ENCODE measurements around the gene SMARCAL1. TPM values are rescaled to one million over a fixed set of nuclear protein-coding genes. Genes with fewer than 3 reads are reported as not detected.

The SMARCAL1 gene
- total and polyA plus RNA-seq, 2 of the 4 experiments (the other 2 are of a cell fraction), result 13.6 to 21.0 TPM

- H2BK15ac ChIP-seq (ENCODE audit: low read depth, low read length), result no peak overlapping the region
- CTCF ChIA-PET, result no interaction called here
- H3K9me3 ChIP-seq (ENCODE audit: control insufficient read depth, insufficient read depth, low read length), result peaks cover 3% of the 10 kb centered on the region; the same call in 1 of the 2 replicates
- no peak overlapping the region for H3K23ac ChIP-seq (ENCODE audit: low read depth, low read length)
- WGBS, 2 experiments (ENCODE audit: extremely low coverage in 2 of 2, insufficient read length in 1 of 2), result 97% methylated on average over 12 of the region's 14 CpGs; no CpG with 5 or more reads in 1 of the 2 experiments
- BruUV-seq (replicated peaks), result no TSS peak
- no peak for ATAC-seq (ENCODE audit: low read depth)
- H3K4me3 ChIP-seq (ENCODE audit: insufficient read depth, low read depth, low read length), result no peak overlapping the region
- no peak overlapping the region for H3K18ac ChIP-seq (ENCODE audit: low read depth, low read length)
- H3K27me3 ChIP-seq (ENCODE audit: control insufficient read depth, insufficient read depth, low read length), result no peaks in the 10 kb centered on the region
- H4K91ac ChIP-seq (ENCODE audit: insufficient read depth, low read depth, low read length), result no peak overlapping the region
- peaks cover 3% of the 10 kb centered on the region; the same call in 1 of the 2 replicates for H4K20me1 ChIP-seq (ENCODE audit: insufficient read depth, low read length)
- H3K79me1 ChIP-seq (ENCODE audit: low read depth in 1 of 2, low read length in 2 of 2), result peaks cover 0 to 15% of the 10 kb centered on the region in 2 experiments; a peak in 1 of 4 replicates
- TF ChIP-seq SMC3 (IDR thresholded peaks at IDR 0.05; ENCODE audit: low read depth, low read length), result no peak
- TF ChIP-seq ELK1 (IDR thresholded peaks at IDR 0.05; ENCODE audit: borderline replicate concordance, low read depth, low read length), result no peak
- no peak for TF ChIP-seq MXI1 (IDR thresholded peaks at IDR 0.05; ENCODE audit: borderline replicate concordance, low read depth, low read length)
- no peak for TF ChIP-seq CTCF (conservative IDR thresholded peaks at IDR 0.05; ENCODE audit: low read depth, low read length)
- no peak for TF ChIP-seq MAFK (IDR thresholded peaks at IDR 0.05; ENCODE audit: low read depth, low read length)
- TF ChIP-seq RFX5 (IDR thresholded peaks at IDR 0.05; ENCODE audit: low read depth, low read length), result no peak
- TF ChIP-seq MAZ (IDR thresholded peaks at IDR 0.05; ENCODE audit: borderline replicate concordance, low read depth, low read length), result no peak
- TF ChIP-seq NFE2L2 (IDR thresholded peaks at IDR 0.05; ENCODE audit: low read depth, low read length), result no peak
- no peak for TF ChIP-seq USF2 (IDR thresholded peaks at IDR 0.05; ENCODE audit: low read depth, low read length)
- TF ChIP-seq FOS (IDR thresholded peaks at IDR 0.05; ENCODE audit: low read depth, low read length), result no peak
- TF ChIP-seq POLR2A (IDR thresholded peaks at IDR 0.05; ENCODE audit: low read depth, low read length), result no peak
- H4K8ac ChIP-seq (ENCODE audit: low read depth in 2 of 2, low read length in 2 of 2), result no peak overlapping the region
- H3K9me1 ChIP-seq (ENCODE audit: insufficient read depth, low read length), result peaks cover 24% of the 10 kb centered on the region
- dilution Hi-C loops (cut with HindIII; ENCODE audit: low sequenced_read_pairs, unreplicated experiment) (no loop called here), intact Hi-C loops (cut with micrococcal nuclease) (no loop called here), in situ Hi-C loops (cut with MboI; ENCODE audit: low sequenced_read_pairs) (no loop called here)
- H3K56ac ChIP-seq (ENCODE audit: extremely low read depth, insufficient read depth, low read length), result no peak overlapping the region
- no peak overlapping the region for H2BK120ac ChIP-seq (ENCODE audit: low read depth, low read length)
- no peak overlapping the region for H2AK5ac ChIP-seq (ENCODE audit: low read depth, low read length)
- H3K4ac ChIP-seq (ENCODE audit: low read depth, low read length), result no peak overlapping the region; the same call in 1 of the 2 replicates
- H2BK20ac ChIP-seq (ENCODE audit: low read depth, low read length), result no peak overlapping the region
- peaks cover 8% of the 10 kb centered on the region for H3K4me1 ChIP-seq (ENCODE audit: control insufficient read depth, insufficient read depth, low read length)
- no peak overlapping the region for H2AK9ac ChIP-seq (replicated peaks; ENCODE audit: low read depth, low read length, poor library complexity)
- peaks cover 47% of the 10 kb centered on the region for H3K36me3 ChIP-seq (ENCODE audit: control insufficient read depth, insufficient read depth, low read length)
- POLR2A ChIA-PET (ENCODE audit: unreplicated experiment), result no interaction called here
- H2AFZ ChIP-seq (replicated peaks; ENCODE audit: low read length, poor library complexity), result no peak overlapping the region
- DNase-seq, result no peak
- H2BK5ac ChIP-seq (ENCODE audit: low read depth, low read length, poor library complexity, severe bottlenecking), result no peak overlapping the region
- no peak overlapping the region for H4K5ac ChIP-seq (ENCODE audit: low read depth, low read length)
- no peak overlapping the region for H3K27ac ChIP-seq (ENCODE audit: insufficient read depth, low read length)
- H3K4me2 ChIP-seq (ENCODE audit: low read depth, low read length), result no peak overlapping the region
- H3K14ac ChIP-seq (replicated peaks; ENCODE audit: low read depth, low read length), result no peak overlapping the region
- H3K9ac ChIP-seq (ENCODE audit: low read depth, low read length), result no peak overlapping the region
These were observed 12.9 kb downstream of the SMARCAL1 start for GRCh38 chr2:216425008-216425787.

Data from IMR-90 (cell line).